OCI-LY7 (cell line): ENCODE measurements around the gene C1orf35.

ENCODE experiments used
- EZH2phosphoT487 ChIP-seq: fragments of 200-600 bp; sonication (generic); IDR thresholded peaks from 2 replicates; pipeline ENCODE4 v1.6.1; 2018; ENCODE audit warnings: low read depth, borderline replicate concordance, mild to moderate bottlenecking, mixed run types, antibody characterized with exemption, low read length, moderate library complexity, mixed read lengths
- TF ChIP-seq, protein P1 (sequence below): fragments of 200-600 bp; sonication (generic); conservative IDR thresholded peaks from 2 replicates; pipeline ENCODE4 v1.5.1; 2014; ENCODE audit warnings: mild to moderate bottlenecking, antibody characterized with exemption, low read length, moderate library complexity, mixed read lengths

DNA sequence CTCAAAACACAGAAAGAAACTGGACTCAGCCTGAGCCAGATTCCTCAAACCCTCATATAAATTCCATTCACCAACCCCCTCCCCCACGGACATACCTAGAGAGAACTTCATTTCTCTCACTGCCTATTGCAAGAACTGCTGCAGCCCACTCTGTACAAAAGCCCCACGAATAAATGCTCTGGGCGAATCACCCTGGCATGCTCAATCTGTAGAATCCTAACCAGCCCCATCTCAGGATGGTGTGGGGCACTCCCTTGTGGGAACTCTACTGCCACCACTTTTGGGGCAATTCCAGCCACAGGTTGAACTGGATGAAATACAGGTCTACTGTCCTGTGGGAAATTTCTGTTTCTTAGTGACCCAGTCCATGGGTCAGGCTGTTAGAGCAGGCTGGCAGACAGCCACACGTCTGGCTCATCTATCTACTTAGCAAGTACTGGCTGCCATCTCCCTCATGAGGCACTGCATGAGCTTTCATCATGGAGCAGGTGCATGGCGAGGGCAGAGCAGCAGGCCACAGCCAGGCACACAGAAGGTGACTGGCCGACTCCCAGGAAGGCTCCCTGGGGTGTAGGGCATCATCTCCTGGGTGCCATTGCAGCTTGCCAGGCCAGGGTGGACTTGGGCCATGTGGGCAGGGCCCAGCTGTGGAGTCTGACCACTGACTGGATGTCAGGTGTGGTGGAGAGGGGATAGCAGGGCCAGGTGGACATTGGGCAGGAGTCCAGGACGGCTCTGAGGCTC is 1.6 kb upstream of the C1orf35 start:
- TF ChIP-seq, protein P1, sequence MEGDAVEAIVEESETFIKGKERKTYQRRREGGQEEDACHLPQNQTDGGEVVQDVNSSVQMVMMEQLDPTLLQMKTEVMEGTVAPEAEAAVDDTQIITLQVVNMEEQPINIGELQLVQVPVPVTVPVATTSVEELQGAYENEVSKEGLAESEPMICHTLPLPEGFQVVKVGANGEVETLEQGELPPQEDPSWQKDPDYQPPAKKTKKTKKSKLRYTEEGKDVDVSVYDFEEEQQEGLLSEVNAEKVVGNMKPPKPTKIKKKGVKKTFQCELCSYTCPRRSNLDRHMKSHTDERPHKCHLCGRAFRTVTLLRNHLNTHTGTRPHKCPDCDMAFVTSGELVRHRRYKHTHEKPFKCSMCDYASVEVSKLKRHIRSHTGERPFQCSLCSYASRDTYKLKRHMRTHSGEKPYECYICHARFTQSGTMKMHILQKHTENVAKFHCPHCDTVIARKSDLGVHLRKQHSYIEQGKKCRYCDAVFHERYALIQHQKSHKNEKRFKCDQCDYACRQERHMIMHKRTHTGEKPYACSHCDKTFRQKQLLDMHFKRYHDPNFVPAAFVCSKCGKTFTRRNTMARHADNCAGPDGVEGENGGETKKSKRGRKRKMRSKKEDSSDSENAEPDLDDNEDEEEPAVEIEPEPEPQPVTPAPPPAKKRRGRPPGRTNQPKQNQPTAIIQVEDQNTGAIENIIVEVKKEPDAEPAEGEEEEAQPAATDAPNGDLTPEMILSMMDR = no peak
- no peak for TF ChIP-seq EZH2phosphoT487
